Psoas muscle (tissue), 8 donors: ENCODE measurements around the gene ALG2. TPM values are rescaled to one million over a fixed set of nuclear protein-coding genes. Genes with fewer than 3 reads are reported as not detected.

Experiments
- ATAC-seq, 4 donors: fragments of 200-7000 bp; cut with Tn5 transposase; one replicate each; pipeline ENCODE4 v1.9.1; 2020; ENCODE audit warnings: moderate library complexity in 3 of 4, mild to moderate bottlenecking in 2 of 4
- DNase-seq, 2 donors: peaks; one replicate each; pipeline ENCODE4 v3.0.0-alpha.2; 2020
- H3K27ac ChIP-seq: fragments of 200-600 bp; one replicate; pipeline ENCODE4 v1.8.0; 2022
- H3K27me3 ChIP-seq, 3 donors: fragments of 200-600 bp in 1 of 3; one replicate each; pipeline versions ENCODE4 v1.6.1 to v1.8.0; 2013 to 2022; ENCODE audit warnings: low read length in 2 of 3, mild to moderate bottlenecking in 2 of 3, moderate library complexity in 1 of 3; ENCODE audit not compliant: insufficient read depth in 3 of 3
- H3K36me3 ChIP-seq, 2 donors: fragments of 200-600 bp in 1 of 2; one replicate each; pipeline versions ENCODE4 v1.6.1 to v1.8.0; 2013 to 2022; ENCODE audit warnings: low read depth in 1 of 2, mild to moderate bottlenecking in 1 of 2, moderate library complexity in 1 of 2; ENCODE audit not compliant: insufficient read depth in 1 of 2
- H3K4me1 ChIP-seq: fragments of 200-600 bp; one replicate; pipeline ENCODE4 v1.8.0; 2022
- H3K4me3 ChIP-seq: fragments of 200-600 bp; one replicate; pipeline ENCODE4 v1.8.0; 2022; ENCODE audit warnings: mild to moderate bottlenecking
- H3K9me3 ChIP-seq: fragments of 200-600 bp; one replicate; pipeline ENCODE4 v1.8.0; 2022
- CTCF ChIP-seq: fragments of 200-600 bp; IDR thresholded peaks from one replicate; pipeline ENCODE4 v1.8.0; 2022; ENCODE audit warnings: antibody characterized with exemption
- WGBS, 3 donors: extraction: QIAGEN DNeasy Blood & Tissue Kit; methylation state at CpG; one replicate each; pipeline versions ENCODE4 v1.1.6 to v1.1.7; 2013; 5-methylcytosine and 5-hydroxymethylcytosine counted together
- intact Hi-C, 2 donors: fragments of 100-400 bp; cut with DNase I; formaldehyde crosslinking; loops; one replicate each; pipeline versions ENCODE4 v1.11.0 to v1.14.2; 2022
- polyA plus RNA-seq, 3 donors: library from polyadenylated mRNA; stranded (reverse); fragments of 200-250 nt; gene quantifications; one replicate each; pipeline ENCODE4 v1.2.3, GENCODE V29; 2013
- total RNA-seq, 4 donors: library from RNA; stranded (reverse); fragmentation: NEBNext Ultra II Directional in 2 of 4; extraction: Animal tissue kit (Norgen Biotek cat#: 25700) in 2 of 4; gene quantifications; one replicate each; pipeline versions ENCODE4 v1.2.1 to v1.2.4, GENCODE V29; 2021 to 2023
- donor health status: healthy with polysubstance abuse.
- donor health status: DM: no; HTN: no; CAD: no; lungs with moderate emphysema.
- donor health status: Bipolar disorder and iron deficiency.
- donor health status: healthy.
- donor health status: DM: yes; HTN: yes; CAD: no.
- donor health status: DM: no; HTN: no; CAD: no.
- donor health status: DM: no; HTN: no; CAD: no.
- donor health status: DM: yes; HTN: yes; CAD: no.

Gene ALG2
- total and polyA plus RNA-seq, 7 donors = 6.6 to 18.8 (median 11.5) TPM

DNA sequence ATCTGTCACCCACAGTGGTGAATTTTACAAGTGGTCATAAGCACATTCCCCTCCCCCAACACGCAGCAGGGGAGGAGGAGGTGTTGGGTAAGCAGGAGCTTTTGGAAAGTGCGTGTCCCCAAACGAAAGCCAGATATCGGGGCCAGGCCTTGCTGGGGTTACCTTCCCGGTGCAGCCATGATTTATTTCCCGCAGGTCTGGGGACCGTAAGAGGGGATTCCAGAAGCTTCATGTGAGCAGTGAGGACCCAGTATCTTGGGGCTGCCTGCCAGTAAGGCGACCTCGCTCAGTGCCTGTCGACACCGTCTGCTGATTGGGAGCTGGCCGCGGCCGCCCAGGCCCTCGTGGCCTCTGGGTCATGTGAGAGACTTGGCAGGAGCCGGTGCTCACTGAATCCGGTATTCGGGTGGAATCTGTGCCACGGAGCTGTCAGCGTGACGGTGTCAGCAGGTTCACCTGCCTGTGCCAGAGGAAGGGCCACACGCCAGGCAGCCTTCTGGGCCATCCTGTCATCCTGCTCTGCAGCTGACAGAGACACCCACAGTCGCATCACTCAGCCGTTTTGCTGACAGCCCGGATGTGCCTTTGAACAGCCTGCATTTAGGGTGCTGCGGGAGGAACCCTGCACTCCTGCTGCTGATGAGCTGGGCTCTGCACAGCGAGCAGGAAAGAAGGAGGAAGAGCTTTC lies 37.6 kb upstream of the ALG2 start:
- peak overlapping the region; percentile 95 for H3K27ac ChIP-seq
- peak overlapping the region; percentile 58 for H3K4me3 ChIP-seq
- TF ChIP-seq CTCF = no peak
- ATAC-seq (peak; percentile 80 to 86 (median 84)), DNase-seq (peak; percentile 92 to 98)
- peaks cover 23% of the 10 kb centered on the region for H3K4me1 ChIP-seq
- intact Hi-C loops = loop anchor here (1.0 to 5.0 kb wide), 4 partner anchors 37 to 561 kb away; partner anchors contain the start of genes ALG2 (in 2 of the 2), SEC61B (in 2 of the 2) and NR4A3 (in 1 of the 2)
- 2 to 8% (median 5%) methylated on average over 27 of the region's 27 CpGs for WGBS, 3 donors
- no peaks in the 10 kb centered on the region for H3K9me3 ChIP-seq
- H3K27me3 ChIP-seq = no peaks in the 10 kb centered on the region
- H3K36me3 ChIP-seq = no peaks in the 10 kb centered on the region

DNA sequence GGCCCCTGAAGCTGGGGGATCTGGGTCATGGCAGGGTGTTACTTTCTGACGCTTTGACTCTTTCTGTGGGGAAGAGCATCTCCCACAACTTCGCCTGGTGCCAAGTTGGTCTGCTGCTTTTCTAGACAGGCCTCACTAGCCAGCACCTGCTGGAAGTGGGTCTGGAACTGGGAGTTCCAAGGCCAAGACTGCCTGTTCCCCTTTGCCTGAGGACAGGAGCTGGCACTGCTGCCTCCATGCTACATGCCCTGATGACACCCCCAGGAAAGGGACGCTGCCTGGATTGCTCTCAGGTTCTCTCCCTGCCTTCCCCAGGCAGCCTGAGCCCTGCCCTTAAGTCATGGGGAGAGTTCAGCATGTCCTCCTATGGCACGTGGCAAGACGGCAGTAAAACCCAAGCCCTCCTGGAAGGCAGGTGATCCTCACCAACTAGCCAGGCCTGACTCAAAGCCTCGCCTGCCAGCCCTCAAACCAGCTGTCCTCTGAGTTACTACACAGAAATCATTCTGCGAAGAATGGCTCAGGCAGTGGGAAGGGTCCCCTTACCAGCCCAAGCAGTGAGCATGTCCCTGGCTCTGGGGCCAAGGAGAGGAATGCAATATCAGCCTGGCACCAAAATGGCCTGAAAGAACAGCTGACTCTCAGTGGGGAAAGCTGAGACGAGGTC lies 36.1 kb upstream of the ALG2 start:
- peaks cover 23% of the 10 kb centered on the region for H3K4me1 ChIP-seq
- H3K9me3 ChIP-seq = no peaks in the 10 kb centered on the region
- H3K27me3 ChIP-seq = no peaks in the 10 kb centered on the region
- intact Hi-C loops = loop anchor here (2.0 to 5.0 kb wide), 4 partner anchors 36 to 645 kb away; partner anchors contain the start of genes ALG2 (in 2 of the 2), SEC61B (in 2 of the 2) and NR4A3 (in 1 of the 2)
- 29 to 56% (median 29%) methylated on average over 8 of the region's 8 CpGs for WGBS, 3 donors
- H3K27ac ChIP-seq = peak overlapping the region; percentile 95
- no peak for TF ChIP-seq CTCF
- no peaks in the 10 kb centered on the region for H3K36me3 ChIP-seq
- ATAC-seq (peak; percentile 72 to 75 (median 74)), DNase-seq (peak; percentile 74 to 92)
- H3K4me3 ChIP-seq = no peak overlapping the region

DNA sequence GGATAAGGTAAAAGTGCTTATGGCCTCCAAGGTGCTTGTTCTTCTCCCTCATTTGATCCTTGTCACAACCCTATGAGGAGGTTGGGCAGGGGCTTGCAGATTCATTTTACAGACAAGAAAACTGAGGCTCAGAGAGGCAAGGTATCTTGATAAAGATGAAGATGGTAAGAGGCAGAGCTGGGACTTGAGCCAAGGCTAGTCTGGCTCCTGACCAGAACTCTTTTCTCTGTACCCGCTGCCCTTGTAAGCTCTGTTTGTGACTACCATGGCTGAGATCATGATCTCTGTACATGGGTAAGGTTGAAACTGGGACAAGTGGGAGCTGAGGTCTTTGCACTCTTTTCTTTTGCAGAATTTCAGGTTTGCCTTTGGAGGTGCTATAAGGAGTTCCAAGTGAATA lies 33.9 kb upstream of the ALG2 start:
- Histone ChIP-seq H3K27me3 (no peaks in the 10 kb centered on the region), H3K4me3 (no peak overlapping the region), H3K9me3 (no peaks in the 10 kb centered on the region), H3K4me1 (peaks cover 23% of the 10 kb centered on the region), H3K36me3 (no peaks in the 10 kb centered on the region), H3K27ac (no peak overlapping the region)
- WGBS, 3 donors = 38 to 59% (median 52%) methylated on average over 1 of the region's 1 CpG
- DNase-seq (no peak), ATAC-seq (no peak)
- intact Hi-C loops = loop anchor here (2.0 to 5.0 kb wide), 2 partner anchors 33 to 647 kb away; partner anchors contain the start of genes ALG2 (in 2 of the 2) and SEC61B (in 2 of the 2)
- TF ChIP-seq CTCF = no peak

DNA sequence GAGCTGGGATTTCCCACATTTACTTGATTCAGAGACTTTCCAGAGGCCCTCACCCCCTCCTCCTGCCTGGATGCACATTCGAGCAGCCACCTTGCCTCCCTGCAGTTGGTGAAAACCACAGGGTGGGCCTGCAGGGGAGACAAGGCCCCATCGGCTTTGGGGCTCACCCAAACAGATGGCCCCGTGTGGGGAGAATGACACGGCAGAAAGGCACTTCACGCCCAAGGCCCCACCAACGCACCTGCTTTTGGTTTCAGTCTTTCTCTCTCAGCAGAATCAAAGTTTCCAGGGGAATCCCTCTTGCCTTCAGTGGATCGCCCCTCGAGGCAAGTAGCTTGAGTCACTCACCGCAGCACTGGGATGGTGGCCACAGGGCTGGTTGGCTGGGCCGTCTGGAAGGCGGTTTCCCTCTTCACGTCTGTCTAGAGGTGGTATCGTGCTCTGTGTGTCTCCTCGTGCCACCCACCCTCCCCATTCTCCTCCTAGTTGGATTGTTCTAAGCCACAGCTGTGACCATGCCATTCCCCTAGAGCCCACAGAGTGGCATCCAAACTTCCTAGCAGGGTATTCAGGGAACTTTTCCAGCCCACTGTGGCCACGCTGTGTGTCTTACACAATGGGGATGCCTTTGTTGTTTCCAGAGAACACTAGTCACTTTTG lies 32.2 kb upstream of the ALG2 start:
- Histone ChIP-seq H3K27me3 (no peaks in the 10 kb centered on the region), H3K4me1 (peaks cover 14% of the 10 kb centered on the region), H3K9me3 (no peaks in the 10 kb centered on the region), H3K4me3 (no peak overlapping the region), H3K27ac (no peak overlapping the region), H3K36me3 (no peaks in the 10 kb centered on the region)
- peak in 1 of 2 donors; percentile 28 for DNase-seq
- intact Hi-C loops = no loop called here
- 56 to 70% (median 59%) methylated on average over 15 of the region's 15 CpGs for WGBS, 3 donors
- peak in 2 of 4 donors; percentile 13 to 28 for ATAC-seq
- no peak for TF ChIP-seq CTCF
